ENCODE measurements around the gene FOXP1. TPM values are rescaled to one million over a fixed set of nuclear protein-coding genes. Genes with fewer than 3 reads are reported as not detected.

The FOXP1 gene
- total RNA-seq, 4 donors from 2014 or later: 86.4 to 107 (median 93.8) TPM

GRCh38 chr3:71346061-71346460 is 237.5 kb downstream of the FOXP1 start:
- Histone ChIP-seq H3K27ac (peak overlapping the region in 2 of 4 donors; percentile 23 to 62), H3K4me3 (no peak overlapping the region), H3K27me3 (no peaks in the 10 kb centered on the region), H3K36me3 (peaks cover 0 to 7% (median 0%) of the 10 kb centered on the region in 3 donors), H3K9me3 (peaks cover 0 to 7% (median 0%) of the 10 kb centered on the region in 4 donors), H3K4me1 (peaks cover 0 to 15% (median 2%) of the 10 kb centered on the region in 4 donors)
- no peak for DNase-seq (ENCODE audit: low spot score in 2 of 2)
- 68 to 80% methylated on average over 4 of the region's 4 CpGs for WGBS, 2 donors
- TF ChIP-seq EP300 (IDR thresholded peaks at IDR 0.05): no peak
- TF ChIP-seq CTCF (IDR thresholded peaks at IDR 0.05): no peak
- TF ChIP-seq POLR2A (IDR thresholded peaks at IDR 0.05): no peak

- H3K4me3 ChIP-seq: no peak overlapping the region
- H3K9me3 ChIP-seq: peaks cover 0 to 11% (median 0%) of the 10 kb centered on the region in 4 donors
- no peaks in the 10 kb centered on the region for H3K27me3 ChIP-seq
- H3K4me1 ChIP-seq: peaks cover 0 to 11% (median 2%) of the 10 kb centered on the region in 4 donors
- TF ChIP-seq CTCF (IDR thresholded peaks at IDR 0.05) (no peak), EP300 (IDR thresholded peaks at IDR 0.05) (peak; percentile 38 to 86)
- H3K36me3 ChIP-seq: peaks cover 0 to 10% (median 0%) of the 10 kb centered on the region in 3 donors
- peak in 1 of 2 donors; percentile 26 for DNase-seq (ENCODE audit: low spot score in 2 of 2)
- 64 to 69% methylated on average over 5 of the region's 5 CpGs for WGBS, 2 donors
- peak overlapping the region in 3 of 4 donors; percentile 30 to 70 (median 62) for H3K27ac ChIP-seq
Observed at GRCh38 chr3:71345429-71346040, 238.0 kb downstream of the FOXP1 start.

DNA sequence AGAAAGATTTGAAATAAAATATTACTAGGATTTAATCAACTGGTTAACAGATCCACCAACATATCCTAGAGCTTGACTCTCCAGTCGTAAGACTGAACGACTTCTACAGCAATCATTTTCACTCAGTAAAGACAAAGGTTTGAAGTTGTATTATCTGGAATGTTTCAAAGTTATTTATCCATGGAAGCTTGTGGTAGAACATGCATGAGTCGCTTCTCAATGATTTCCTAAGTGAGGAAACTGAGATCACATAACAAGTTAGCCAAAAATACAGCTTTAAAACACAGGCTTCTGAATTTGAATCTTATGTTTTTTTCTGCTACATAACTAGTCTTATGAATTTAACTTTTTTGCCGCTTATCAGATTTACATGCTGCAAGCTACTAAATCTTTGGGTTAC is 241.8 kb downstream of the FOXP1 start:
- Histone ChIP-seq H3K27ac (no peak overlapping the region), H3K36me3 (peaks cover 0 to 10% (median 0%) of the 10 kb centered on the region in 3 donors), H3K27me3 (no peaks in the 10 kb centered on the region), H3K9me3 (peaks cover 0 to 11% (median 0%) of the 10 kb centered on the region in 4 donors), H3K4me3 (no peak overlapping the region), H3K4me1 (peaks cover 0 to 11% (median 2%) of the 10 kb centered on the region in 4 donors)
- TF ChIP-seq CTCF (IDR thresholded peaks at IDR 0.05) (no peak), EP300 (IDR thresholded peaks at IDR 0.05) (no peak), POLR2A (IDR thresholded peaks at IDR 0.05) (no peak)
- DNase-seq (ENCODE audit: low spot score in 2 of 2): no peak
- WGBS, 2 donors: 61 to 70% methylated on average over 4 of the region's 4 CpGs

DNA sequence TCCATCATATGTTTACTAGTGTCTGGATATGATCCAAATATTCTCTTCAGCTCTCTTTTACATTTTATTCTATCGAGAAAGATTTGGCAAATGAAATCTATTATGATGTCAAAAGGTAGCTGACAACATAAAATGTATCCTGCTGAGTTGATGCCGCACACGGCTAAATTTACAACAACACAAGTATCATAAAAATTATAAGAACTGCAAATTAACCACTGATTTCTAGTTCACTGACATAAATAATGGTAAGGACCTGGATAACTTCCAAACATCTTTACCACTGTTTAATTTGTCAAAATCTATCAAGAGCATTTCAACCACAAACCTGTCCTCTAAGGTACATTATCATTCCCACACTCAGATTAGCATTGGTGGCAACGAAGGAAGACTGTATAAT is 244.5 kb downstream of the FOXP1 start:
- Histone ChIP-seq H3K27me3 (no peaks in the 10 kb centered on the region), H3K9me3 (peaks cover 0 to 11% (median 0%) of the 10 kb centered on the region in 4 donors), H3K27ac (no peak overlapping the region), H3K36me3 (peaks cover 0 to 10% (median 0%) of the 10 kb centered on the region in 3 donors), H3K4me3 (no peak overlapping the region), H3K4me1 (no peaks in the 10 kb centered on the region)
- no peak for DNase-seq (ENCODE audit: low spot score in 2 of 2)
- TF ChIP-seq POLR2A (IDR thresholded peaks at IDR 0.05) (no peak), EP300 (IDR thresholded peaks at IDR 0.05) (no peak), CTCF (IDR thresholded peaks at IDR 0.05) (no peak)
- 72 to 74% methylated on average over 4 of the region's 4 CpGs for WGBS, 2 donors

GRCh38 chr3:71332813-71333212 is 250.7 kb downstream of the FOXP1 start:
- peaks cover 0 to 18% (median 0%) of the 10 kb centered on the region in 3 donors for H3K36me3 ChIP-seq
- no peak for TF ChIP-seq CTCF (IDR thresholded peaks at IDR 0.05)
- TF ChIP-seq POLR2A (IDR thresholded peaks at IDR 0.05): no peak
- TF ChIP-seq EP300 (IDR thresholded peaks at IDR 0.05): no peak
- no peaks in the 10 kb centered on the region for H3K9me3 ChIP-seq
- no peaks in the 10 kb centered on the region for H3K27me3 ChIP-seq
- H3K27ac ChIP-seq: no peak overlapping the region
- WGBS, 2 donors: 33 to 46% methylated on average over 4 of the region's 4 CpGs
- no peak for DNase-seq (ENCODE audit: low spot score in 2 of 2)
- H3K4me3 ChIP-seq: no peak overlapping the region
- H3K4me1 ChIP-seq: peaks cover 0 to 11% (median 0%) of the 10 kb centered on the region in 4 donors
